Measurements from ENCODE around the gene MRAP.
"Not testable (repeated sequence)": the region's sequence is repeated elsewhere in the genome, so short reads cannot be mapped to it uniquely, and the experiment has no call there.

MRAP gene

GRCh38 chr21:32257962-32258785 lies 40.5 kb upstream of the MRAP start:
- H3K27me3 ChIP-seq (replicated peaks; ENCODE audit: insufficient read depth, low read length), result no peaks in the 10 kb centered on the region
- H3K36me3 ChIP-seq (replicated peaks; ENCODE audit: insufficient read depth, low read length), result no peaks in the 10 kb centered on the region
- H3K9me2 ChIP-seq (replicated peaks; ENCODE audit: insufficient read depth, low read length), result no peaks in the 10 kb centered on the region
- peak; percentile 84 for DNase-seq
- no peak overlapping the region for H3K4me2 ChIP-seq (ENCODE audit: low read depth, low read length)
- no peaks in the 10 kb centered on the region for H3K9me3 ChIP-seq (replicated peaks; ENCODE audit: insufficient read depth, low read length)
- no peaks in the 10 kb centered on the region for H3K4me1 ChIP-seq (ENCODE audit: low read length)
- H2AFZ ChIP-seq (ENCODE audit: low read length), result no peak overlapping the region
- H3K4me3 ChIP-seq (ENCODE audit: low read length), result no peak overlapping the region
- TF ChIP-seq CTCF (IDR thresholded peaks at IDR 0.05; ENCODE audit: low read length), result peak; percentile 82
- no peak for TF ChIP-seq EZH2phosphoT487 (IDR thresholded peaks at IDR 0.05; ENCODE audit: low read length)
- no peak for TF ChIP-seq EZH2 (optimal IDR thresholded peaks at IDR 0.05; ENCODE audit: low read depth, low read length)
- no peaks in the 10 kb centered on the region for H4K20me1 ChIP-seq (ENCODE audit: insufficient read depth, low read length)
- no peak overlapping the region for H3K9ac ChIP-seq (ENCODE audit: low read length)
- H3K27ac ChIP-seq (ENCODE audit: low read length), result no peak overlapping the region
- no peaks in the 10 kb centered on the region for H3K79me2 ChIP-seq (ENCODE audit: low read length)
- H3F3A ChIP-seq (ENCODE audit: insufficient read depth, low read length), result no peaks in the 10 kb centered on the region

- H3K4me2 ChIP-seq (ENCODE audit: low read depth, low read length); H3K4me1 ChIP-seq (ENCODE audit: low read length); DNase-seq; H3K9me3 ChIP-seq (replicated peaks; ENCODE audit: insufficient read depth, low read length); H3K27ac ChIP-seq (ENCODE audit: low read length); H2AFZ ChIP-seq (ENCODE audit: low read length); H3K36me3 ChIP-seq (replicated peaks; ENCODE audit: insufficient read depth, low read length); H4K20me1 ChIP-seq (ENCODE audit: insufficient read depth, low read length); H3K4me3 ChIP-seq (ENCODE audit: low read length); H3K79me2 ChIP-seq (ENCODE audit: low read length); H3K9ac ChIP-seq (ENCODE audit: low read length); H3F3A ChIP-seq (ENCODE audit: insufficient read depth, low read length); H3K9me2 ChIP-seq (replicated peaks; ENCODE audit: insufficient read depth, low read length); H3K27me3 ChIP-seq (replicated peaks; ENCODE audit: insufficient read depth, low read length): not testable (repeated sequence)
Measured at GRCh38 chr21:32258786-32259048, 39.9 kb upstream of the MRAP start.

GRCh38 chr21:32260130-32260529 lies 38.5 kb upstream of the MRAP start:
- no peaks in the 10 kb centered on the region for H3F3A ChIP-seq (ENCODE audit: insufficient read depth, low read length)
- no peaks in the 10 kb centered on the region for H3K4me1 ChIP-seq (ENCODE audit: low read length)
- H4K20me1 ChIP-seq (ENCODE audit: insufficient read depth, low read length), result no peaks in the 10 kb centered on the region
- H3K9me2 ChIP-seq (replicated peaks; ENCODE audit: insufficient read depth, low read length), result no peaks in the 10 kb centered on the region
- H2AFZ ChIP-seq (ENCODE audit: low read length), result no peak overlapping the region
- no peaks in the 10 kb centered on the region for H3K36me3 ChIP-seq (replicated peaks; ENCODE audit: insufficient read depth, low read length)
- H3K79me2 ChIP-seq (ENCODE audit: low read length), result no peaks in the 10 kb centered on the region
- no peak overlapping the region for H3K27ac ChIP-seq (ENCODE audit: low read length)
- H3K9ac ChIP-seq (ENCODE audit: low read length), result no peak overlapping the region
- no peaks in the 10 kb centered on the region for H3K9me3 ChIP-seq (replicated peaks; ENCODE audit: insufficient read depth, low read length)
- TF ChIP-seq EZH2phosphoT487 (IDR thresholded peaks at IDR 0.05; ENCODE audit: low read length) (no peak), EZH2 (optimal IDR thresholded peaks at IDR 0.05; ENCODE audit: low read depth, low read length) (no peak), CTCF (IDR thresholded peaks at IDR 0.05; ENCODE audit: low read length) (no peak)
- no peaks in the 10 kb centered on the region for H3K27me3 ChIP-seq (replicated peaks; ENCODE audit: insufficient read depth, low read length)
- H3K4me3 ChIP-seq (ENCODE audit: low read length), result no peak overlapping the region
- no peak overlapping the region for H3K4me2 ChIP-seq (ENCODE audit: low read depth, low read length)
- DNase-seq, result no peak

- Histone ChIP-seq H3K27me3 (replicated peaks; ENCODE audit: insufficient read depth, low read length) (no peaks in the 10 kb centered on the region), H3K36me3 (replicated peaks; ENCODE audit: insufficient read depth, low read length) (no peaks in the 10 kb centered on the region), H3K4me2 (ENCODE audit: low read depth, low read length) (no peak overlapping the region), H4K20me1 (ENCODE audit: insufficient read depth, low read length) (no peaks in the 10 kb centered on the region), H3K4me3 (ENCODE audit: low read length) (no peak overlapping the region), H3K9ac (ENCODE audit: low read length) (no peak overlapping the region), H3K4me1 (ENCODE audit: low read length) (no peaks in the 10 kb centered on the region), H3K9me3 (replicated peaks; ENCODE audit: insufficient read depth, low read length) (no peaks in the 10 kb centered on the region), H3K9me2 (replicated peaks; ENCODE audit: insufficient read depth, low read length) (no peaks in the 10 kb centered on the region), H3K79me2 (ENCODE audit: low read length) (no peaks in the 10 kb centered on the region), H3F3A (ENCODE audit: insufficient read depth, low read length) (no peaks in the 10 kb centered on the region), H2AFZ (ENCODE audit: low read length) (no peak overlapping the region), H3K27ac (ENCODE audit: low read length) (no peak overlapping the region)
- TF ChIP-seq EZH2phosphoT487 (IDR thresholded peaks at IDR 0.05; ENCODE audit: low read length) (no peak), EZH2 (optimal IDR thresholded peaks at IDR 0.05; ENCODE audit: low read depth, low read length) (no peak), CTCF (IDR thresholded peaks at IDR 0.05; ENCODE audit: low read length) (no peak)
- no peak for DNase-seq
Measured at GRCh38 chr21:32261929-32262328, 36.7 kb upstream of the MRAP start.

GRCh38 chr21:32265321-32265720 lies 33.3 kb upstream of the MRAP start:
- H3K79me2 ChIP-seq (ENCODE audit: low read length); H3K9ac ChIP-seq (ENCODE audit: low read length); H3K27me3 ChIP-seq (replicated peaks; ENCODE audit: insufficient read depth, low read length); H3K4me1 ChIP-seq (ENCODE audit: low read length); H3K9me2 ChIP-seq (replicated peaks; ENCODE audit: insufficient read depth, low read length); H3K9me3 ChIP-seq (replicated peaks; ENCODE audit: insufficient read depth, low read length); H3K27ac ChIP-seq (ENCODE audit: low read length); DNase-seq; H4K20me1 ChIP-seq (ENCODE audit: insufficient read depth, low read length); H3F3A ChIP-seq (ENCODE audit: insufficient read depth, low read length); H3K4me3 ChIP-seq (ENCODE audit: low read length); H3K36me3 ChIP-seq (replicated peaks; ENCODE audit: insufficient read depth, low read length); H3K4me2 ChIP-seq (ENCODE audit: low read depth, low read length); H2AFZ ChIP-seq (ENCODE audit: low read length): not testable (repeated sequence)
